GM19395 (cell line): Measurements from ENCODE around the gene EYS.

Source experiments
- ATAC-seq: cut with Tn5 transposase; IDR thresholded peaks from one replicate; pipeline ENCODE4 v1.9.1; 2021; ENCODE audit warnings: mild to moderate bottlenecking, moderate library complexity; ENCODE audit not compliant: unreplicated experiment

The EYS gene

DNA sequence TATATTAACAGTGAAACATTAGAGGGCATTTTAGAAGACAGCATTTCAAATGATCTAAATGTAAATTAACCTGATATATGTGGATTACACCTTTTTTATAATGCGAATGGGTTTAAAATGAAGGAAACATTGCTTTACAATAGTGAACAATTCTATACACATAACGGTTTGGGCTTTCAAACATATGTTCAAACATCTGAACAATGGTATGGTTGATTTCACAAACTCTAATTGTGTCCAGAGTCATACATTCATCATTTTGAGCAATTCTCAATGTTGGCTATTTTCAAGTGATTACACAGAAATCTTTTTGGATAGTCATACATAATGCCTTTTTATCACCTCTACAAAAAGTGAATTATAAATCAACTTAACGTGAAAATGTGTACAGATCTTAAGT is 1493.3 kb downstream of the EYS start:
- no peak for ATAC-seq

DNA sequence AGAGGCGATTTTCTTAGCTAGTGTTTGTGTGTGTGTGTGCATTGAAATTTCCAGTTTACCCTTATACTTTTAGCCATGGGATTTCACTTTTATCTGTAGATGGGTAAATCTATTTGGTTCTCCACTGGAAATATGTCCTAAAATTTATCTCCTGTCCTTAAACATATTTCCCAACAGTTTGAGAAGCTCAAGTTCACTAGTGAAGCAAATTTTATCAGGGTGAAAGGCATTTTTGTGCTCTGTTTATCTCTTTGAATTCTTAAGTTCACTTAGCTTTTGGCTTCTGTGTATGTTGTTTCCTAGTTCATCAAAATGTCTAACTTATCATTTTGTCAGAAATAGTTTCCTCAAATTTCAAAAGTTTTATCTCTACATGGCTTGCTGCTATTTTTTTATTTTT is 1509.8 kb downstream of the EYS start:
- ATAC-seq: no peak

DNA sequence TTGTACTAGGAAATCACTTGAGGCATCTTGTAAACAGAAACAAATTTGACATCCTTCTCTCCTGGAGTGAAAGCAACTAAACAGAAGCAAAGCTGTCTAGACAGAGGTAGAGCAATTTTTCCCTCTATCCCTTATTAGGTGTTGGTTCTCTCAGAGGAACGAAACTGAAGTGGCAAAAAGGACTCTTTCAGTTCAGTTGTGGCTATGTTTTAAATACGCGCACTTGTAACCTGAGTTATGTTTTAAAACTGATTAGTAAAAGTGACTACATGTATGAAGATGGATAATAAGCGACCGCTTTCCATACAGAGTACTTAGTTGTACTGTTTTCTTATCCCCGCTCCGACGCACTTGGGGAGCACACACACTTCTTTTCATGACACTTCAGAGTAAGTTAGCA is 1520.4 kb downstream of the EYS start:
- ATAC-seq: no peak

DNA sequence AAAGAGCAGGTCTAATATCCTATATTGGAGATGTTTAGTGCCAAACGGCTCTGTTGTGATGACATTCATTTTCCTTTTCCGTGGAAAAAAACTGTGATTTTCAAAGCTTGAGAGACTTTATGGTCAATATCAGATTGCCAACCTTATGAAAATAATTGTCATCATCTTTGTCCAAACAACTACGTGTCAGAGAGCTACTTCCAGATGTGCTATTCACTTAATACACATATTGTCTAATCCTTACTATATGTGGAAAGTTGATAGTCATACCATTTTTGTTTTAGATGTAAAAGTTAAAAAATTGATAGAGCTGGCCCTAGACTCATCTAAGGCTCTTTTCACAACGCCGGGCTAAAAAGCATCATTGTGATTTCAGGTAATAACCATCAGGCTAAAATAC is 1521.4 kb downstream of the EYS start:
- no peak for ATAC-seq

DNA sequence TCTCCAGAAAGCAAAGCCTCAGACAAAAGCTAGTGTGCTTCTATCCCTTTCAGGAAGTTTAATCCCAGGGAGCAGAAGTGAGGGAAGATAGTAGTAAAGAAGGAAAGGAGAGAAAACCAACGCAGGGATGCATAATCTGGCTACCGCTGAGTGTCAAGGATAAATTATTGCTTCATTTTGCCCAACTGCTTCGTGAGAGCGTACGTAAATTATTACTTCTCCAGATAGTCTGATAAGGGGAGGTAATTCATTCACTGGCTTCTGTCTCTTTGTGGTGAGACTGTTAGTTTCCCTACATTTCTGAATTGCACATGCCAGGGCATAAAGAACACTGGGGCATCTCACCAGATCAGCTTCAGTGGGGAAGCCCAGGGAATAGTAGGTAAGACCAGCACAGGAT is 1531.7 kb downstream of the EYS start:
- no peak for ATAC-seq

DNA sequence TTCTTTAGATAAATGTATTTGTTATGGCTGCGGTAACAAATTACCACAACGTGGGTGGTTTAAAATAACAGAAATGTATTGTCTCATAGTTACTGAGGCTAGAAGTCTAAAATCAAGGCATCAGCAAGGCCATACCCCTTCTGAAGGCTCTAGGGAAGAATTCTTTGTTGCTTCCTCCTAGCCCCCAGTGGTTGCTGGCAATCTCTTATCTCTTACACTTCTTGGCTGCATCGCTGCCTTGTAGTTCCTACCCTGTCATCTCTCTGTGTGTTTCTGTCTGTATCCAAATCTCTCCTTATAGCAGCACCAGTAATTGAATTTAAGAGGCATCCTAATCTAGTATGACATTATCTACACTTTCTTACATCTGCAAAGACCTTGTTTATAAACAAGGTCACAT is 1536.7 kb downstream of the EYS start:
- no peak for ATAC-seq

DNA sequence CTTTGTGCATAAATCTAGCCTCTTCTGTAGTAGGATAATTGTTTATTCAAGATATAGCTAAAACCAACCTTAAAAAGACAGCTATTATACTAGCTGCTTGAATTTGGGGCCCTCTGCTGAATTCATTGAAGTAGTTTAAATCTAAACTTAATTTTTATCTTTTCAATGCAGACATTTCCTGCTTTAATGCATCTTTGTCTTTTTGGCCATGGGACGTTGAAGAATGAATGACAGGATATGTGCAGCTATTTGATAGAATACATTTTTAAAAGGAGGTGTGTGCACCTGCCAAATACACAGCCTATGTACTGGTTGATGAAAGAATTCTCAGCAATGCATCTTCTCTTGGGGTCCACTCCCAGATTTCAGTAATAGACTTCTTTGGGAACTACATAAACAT is 1546.5 kb downstream of the EYS start:
- ATAC-seq: no peak

DNA sequence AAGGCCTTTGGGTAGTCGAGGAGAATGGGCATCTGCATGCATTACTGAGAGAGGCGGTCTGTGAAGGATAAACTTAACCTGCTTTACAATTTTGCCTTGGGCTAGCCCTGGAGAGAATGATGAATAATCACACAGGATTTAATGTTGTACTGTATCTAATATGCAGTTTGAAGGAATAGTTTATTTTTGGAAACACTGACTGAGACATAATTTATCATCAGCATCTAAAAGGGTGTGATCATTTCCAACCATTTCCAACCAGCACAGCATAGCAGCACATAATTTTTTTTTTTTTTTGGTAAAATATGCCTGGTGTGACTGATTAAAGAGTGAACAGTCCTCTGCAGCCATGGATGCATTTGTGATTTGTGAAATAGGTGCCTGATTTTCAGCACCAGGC is 1552.0 kb downstream of the EYS start:
- no peak for ATAC-seq

DNA sequence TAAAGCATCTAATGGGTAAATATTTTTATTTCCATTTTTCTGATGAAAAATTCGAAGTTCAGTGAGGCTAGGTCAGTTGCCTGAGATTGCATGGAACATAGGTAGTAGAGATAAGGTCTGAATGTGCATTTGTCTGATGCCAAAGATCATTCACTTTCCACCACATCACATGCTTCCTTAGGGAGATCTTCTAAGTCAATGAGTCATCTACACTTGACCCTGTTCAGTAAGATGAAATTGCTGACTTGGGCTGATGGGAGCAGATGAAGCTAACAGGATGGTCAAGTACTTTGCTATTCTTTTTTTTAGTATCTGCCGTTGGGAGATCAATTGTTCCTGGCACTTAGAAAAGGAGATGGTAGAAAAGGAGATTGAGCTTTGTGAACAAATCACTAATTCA is 1560.2 kb downstream of the EYS start:
- no peak for ATAC-seq

DNA sequence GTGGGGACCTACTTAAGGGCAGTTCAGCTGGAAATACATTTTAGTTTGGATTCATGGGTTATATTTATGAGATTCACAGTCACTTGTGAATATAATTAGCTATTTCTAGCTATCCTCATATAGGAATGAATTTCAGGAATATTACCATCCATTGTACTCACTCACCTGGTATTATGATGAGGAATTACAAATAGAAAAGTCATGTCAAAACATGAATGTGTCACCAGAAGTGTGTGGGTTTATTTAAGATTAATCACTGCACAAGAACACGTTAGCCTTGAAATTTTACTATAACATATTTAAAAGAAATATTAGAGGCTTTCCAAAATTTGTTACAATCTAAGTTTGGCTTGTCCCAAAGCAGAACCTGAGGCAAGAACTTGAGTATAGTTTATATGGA is 1560.9 kb downstream of the EYS start:
- ATAC-seq: no peak

DNA sequence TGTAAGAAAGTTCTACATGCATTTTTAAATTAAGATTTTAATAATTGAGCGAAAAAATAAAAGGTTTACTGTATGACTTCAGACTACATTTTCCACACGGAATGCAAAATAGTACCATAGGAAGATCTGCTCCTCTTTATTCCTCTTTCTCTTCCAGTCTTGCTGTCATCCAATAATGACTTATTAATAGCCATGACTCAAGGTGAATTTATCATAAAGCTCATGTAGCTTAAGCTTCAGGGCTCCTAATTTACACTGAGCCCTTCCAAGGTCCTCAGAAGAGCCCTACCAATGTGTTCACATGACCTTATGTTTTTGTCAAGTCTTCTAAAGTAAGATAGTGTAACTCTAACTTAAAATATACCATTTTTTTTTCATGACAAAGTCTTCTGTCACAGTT is 1561.4 kb downstream of the EYS start:
- no peak for ATAC-seq

DNA sequence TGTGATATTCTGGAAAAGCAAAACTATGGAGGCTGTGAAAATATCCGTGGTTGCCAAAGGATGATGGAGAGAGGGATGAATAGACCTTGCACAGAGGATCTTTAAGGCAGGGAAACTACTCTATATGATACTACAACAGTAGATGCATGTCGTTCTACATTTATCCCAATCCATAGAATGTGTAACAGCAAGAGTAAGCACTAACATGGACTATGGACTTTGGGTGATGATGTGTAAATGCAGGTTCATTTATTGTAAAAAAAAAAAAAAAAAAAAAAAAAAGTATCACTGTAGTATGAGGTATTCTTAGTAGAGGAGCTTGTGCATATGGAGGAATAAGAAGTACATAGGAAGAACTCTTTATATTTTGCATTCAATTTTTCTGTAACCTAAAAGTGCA is 1563.9 kb downstream of the EYS start:
- no peak for ATAC-seq

DNA sequence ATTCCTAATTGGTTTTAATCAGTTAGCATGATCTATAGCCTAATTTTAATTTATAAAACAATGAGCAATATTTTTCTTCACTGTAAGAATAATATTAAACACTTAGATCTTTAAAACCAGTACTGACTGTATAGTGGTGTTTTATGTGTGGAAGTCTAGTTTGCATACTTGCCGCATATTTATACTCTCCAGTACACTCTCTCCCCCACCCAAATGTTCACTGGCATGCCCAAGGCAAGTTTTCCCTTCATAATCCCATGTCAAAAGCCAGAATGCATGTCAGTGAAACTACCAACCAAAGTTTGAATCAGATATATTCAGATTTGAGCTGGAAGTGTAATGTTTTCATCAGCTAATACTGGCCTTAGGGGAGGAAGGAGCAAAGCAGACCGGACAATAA is 1565.3 kb downstream of the EYS start:
- no peak for ATAC-seq

DNA sequence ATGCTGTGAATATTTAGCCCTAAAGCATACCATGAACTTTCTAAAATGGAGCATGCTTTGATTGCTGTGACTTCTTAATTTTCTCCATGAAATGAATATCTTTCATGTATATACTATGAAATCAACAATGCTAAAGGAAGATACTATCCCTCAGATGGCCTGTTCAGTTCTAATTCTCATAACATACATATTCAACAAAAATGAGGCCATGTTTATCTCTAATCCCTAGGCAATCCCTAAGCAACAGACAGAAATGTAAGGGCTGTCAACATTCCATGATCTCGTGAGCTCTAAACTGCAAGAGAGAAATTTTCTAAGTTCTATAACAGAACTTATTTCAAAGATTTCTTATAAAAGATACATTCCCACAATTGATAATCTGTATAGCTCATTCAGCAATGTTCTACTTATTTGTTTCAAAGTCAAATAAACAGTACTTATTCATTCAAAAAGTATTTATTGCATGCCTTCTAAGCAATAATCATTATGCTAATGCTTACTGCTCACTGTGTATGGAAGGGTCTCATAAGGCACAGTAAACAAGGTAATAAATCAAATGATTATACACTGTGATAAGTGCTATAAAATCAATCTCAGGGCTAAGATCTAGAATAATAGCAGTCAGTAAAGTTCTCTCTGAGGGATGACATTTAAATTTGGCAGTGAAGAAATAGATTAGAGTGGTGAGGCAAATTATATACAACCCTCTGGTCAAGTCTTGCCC is 1578.6 kb downstream of the EYS start:
- no peak for ATAC-seq

DNA sequence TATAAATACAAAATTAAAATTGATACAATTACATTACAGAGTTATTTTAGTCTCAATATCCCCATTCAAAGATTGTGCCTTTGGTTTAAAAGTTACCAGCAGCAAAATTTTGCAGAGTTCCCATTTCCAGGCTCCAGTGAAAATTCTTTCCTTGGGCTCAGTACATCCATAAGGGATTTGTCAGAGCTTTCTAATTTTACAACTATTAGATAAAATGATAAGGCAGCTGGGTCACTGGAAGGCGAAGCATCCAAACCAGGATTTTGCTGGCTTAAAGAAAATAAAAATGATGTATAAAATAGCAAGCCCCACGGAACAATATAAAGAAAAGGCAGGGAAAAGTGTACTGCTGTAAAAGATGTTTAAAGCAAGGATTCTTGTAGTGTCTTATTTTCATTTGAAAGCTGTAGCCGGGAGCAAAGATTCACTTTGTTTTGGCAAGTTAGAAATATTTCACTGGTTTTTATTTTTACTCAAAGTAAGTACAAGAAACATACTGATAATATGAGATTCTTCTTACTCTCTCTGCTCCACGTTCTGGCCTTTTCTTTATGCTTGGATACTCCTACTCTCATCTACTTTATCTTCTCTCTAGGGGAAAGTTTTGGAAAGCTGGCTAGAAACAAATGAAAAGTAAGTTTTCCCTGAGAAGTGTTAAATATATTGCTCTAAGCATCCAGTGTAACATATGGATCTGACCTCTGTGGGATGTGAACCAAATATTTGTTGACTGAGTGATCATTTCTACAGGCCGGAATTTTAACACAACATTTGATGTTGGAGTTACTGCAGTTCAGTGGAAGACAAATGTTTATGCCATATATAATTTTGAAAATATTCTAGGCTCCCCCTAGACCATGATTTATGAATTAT is 1583.0 kb downstream of the EYS start:
- no peak for ATAC-seq

DNA sequence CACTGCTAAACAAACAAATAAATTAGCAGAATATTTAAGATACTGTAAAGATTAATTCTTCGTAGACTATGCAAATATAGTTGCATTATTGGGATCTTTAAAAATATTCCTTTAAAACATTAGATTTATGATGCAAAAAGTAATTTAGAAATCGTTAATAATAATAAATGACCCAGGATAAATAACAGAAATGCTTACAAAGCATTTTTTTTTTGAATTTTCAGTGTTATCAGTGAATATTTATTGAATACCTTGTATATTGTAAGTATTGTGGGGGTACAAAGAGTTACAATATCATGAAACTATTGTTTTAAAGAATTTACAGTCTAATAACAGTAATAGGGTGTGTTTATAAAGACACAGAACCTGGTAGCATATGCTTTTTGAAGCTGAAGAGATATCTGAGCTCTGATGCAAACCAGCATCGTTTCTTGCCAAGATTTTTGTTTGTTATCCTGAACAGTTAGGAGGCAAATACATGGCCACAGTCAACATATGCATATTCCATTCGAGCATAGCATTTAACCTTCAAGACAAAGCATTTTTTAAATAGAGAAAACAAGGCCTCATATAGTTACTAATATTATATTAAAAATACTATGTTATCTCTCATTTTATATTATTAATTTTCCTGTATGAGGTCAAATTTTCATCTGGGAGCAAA is 1584.2 kb downstream of the EYS start:
- no peak for ATAC-seq

DNA sequence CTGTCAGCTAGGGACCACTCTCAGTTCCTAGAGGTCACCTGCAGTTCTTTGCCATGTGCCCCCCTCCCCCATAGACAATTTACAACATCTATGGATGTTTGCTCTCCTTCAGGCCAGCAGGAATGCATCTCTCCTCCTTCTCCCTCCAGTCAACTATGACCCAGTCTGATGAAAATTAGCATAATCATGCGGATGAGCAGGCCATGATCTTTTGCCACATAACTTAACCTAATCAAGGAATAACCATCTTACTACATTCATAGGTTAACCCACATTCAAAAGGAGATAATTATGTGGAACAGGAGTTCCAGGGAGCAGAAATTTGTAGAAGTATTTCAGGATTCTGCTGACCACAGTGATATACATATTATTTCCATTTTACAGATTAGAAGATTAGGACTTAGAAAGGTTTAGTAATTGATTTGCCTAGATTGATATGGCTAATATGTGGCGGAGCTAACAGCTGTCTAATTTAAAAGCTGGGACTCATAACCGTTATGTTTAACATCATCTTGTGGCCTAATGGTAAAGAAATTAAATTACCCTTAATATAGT is 1585.9 kb downstream of the EYS start:
- ATAC-seq: no peak

DNA sequence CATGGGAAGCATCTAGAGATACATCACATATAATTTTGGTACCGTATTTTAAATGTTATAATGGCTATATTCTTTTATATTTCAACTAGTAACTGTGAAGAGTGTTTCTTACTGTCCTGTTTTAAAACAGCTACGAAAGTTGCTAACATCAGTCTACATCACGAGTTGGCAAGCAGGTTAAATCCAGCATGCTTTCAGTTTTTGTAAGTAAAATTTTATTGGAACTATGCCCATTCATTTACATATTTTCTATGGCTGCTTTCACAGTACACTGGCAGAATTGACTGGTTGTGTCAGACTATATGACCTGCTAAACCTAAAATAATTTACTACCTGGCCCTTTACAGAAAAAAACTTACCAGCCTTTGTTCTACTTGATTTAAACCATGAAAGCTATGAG is 1593.3 kb downstream of the EYS start:
- ATAC-seq: no peak

DNA sequence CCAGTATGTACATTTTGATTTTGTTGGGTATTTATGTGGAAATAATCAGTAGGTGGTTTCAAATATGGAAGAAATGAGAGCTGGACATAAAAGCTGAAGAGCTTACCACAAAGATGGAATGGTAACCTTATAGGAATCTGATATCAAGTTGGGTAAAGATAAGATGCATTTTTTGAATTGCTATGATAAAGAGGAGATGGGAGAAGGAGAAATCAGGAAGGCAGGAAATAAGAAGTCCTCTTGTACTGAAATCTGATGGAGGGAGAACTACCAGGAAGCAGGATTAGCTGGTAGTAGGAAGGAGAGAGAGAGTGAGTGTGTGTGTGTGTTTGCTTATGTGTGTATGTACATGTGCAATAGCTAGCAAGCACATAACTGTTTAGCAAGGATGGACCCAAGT is 1603.0 kb downstream of the EYS start:
- no peak for ATAC-seq

DNA sequence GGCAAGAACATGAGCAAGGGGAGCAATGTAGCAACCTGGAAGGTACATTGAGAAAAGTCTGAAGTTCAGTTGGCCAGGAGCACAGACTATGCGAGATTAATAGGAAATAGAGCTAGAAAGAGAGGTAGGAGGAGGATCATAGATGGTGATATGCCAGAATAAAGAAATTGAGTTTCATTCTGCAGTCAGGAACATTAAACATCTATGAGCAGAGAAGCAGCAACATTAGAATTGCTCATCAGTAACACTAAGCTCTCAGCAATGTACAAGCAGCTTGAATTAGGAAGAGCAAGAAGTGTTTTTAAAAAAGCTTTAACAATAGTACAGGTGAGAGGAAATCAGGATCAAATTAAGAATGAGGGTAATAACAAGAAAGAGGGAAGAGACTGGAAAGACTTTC is 1603.5 kb downstream of the EYS start:
- no peak for ATAC-seq

DNA sequence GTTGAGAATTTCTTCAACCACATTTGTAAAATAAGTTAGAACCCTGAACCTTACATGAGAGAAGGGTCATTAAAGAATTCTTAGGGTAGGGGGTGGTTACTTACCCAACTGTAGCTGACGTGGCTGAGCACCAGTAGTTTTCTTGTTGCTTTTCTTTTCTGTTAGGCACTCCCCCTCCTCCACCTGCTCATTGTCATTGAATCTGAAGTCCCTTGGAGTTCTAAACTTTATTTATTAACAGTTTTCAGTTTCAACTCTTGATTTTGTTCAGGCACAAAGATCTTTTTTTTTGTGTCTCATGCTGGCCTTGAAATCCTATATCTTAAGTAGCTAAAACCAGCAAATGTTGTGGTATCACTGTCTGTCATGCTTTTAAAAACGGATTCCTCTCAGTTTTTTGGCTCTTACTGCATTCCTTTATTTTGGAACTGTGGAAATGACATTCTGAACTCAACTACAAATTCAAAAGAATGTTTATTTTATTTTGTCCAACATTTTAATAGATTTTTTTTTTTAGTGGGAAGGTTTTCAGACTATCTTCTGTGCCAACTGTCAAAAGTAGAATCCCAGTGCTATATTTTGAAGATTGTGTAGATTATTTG is 1606.2 kb downstream of the EYS start:
- no peak for ATAC-seq
